K562 (cell line): ENCODE measurements around the gene PKDREJ. TPM values are rescaled to one million over a fixed set of nuclear protein-coding genes. Genes with fewer than 3 reads are reported as not detected.

ENCODE experiments used
- ATAC-seq: fragments of 200-7000 bp; cut with Tn5 transposase; 3 replicates; pipeline ENCODE4 v1.9.1; 2020; ENCODE audit warnings: moderate library complexity
- BruUV-seq: library from RNA; stranded (reverse); fragments of 400-500 nt; replicated peaks from 2 replicates; lab custom pipeline; 2021; lab: Mats Ljungman, UMichigan
- CTCF ChIA-PET: fragments of 300-600 bp; formaldehyde crosslinking; extraction: SDS; loops from one replicate; lab custom pipeline; 2021; ENCODE audit warnings: low intra/inter-chr PET ratio; lab: Yijun Ruan, JAX
- POLR2A ChIA-PET: fragments of 300-600, 350-650 bp; sonication (Branson Sonifier 250); formaldehyde crosslinking; extraction: SDS; loops from one replicate; lab custom pipeline; 2021; ENCODE audit warnings: antibody characterized with exemption, inconsistent platforms; lab: Yijun Ruan, JAX
- DNase-seq, 4 experiments: peaks; one replicate each; pipeline versions ENCODE4 v3.0.0 to v3.0.0-alpha.2; 2011 to 2018; ENCODE audit warnings: low spot score in 3 of 4, mixed read lengths in 3 of 4; ENCODE audit errors: extremely low read depth in 1 of 4
- FAIRE-seq: peaks from 2 replicates; lab custom pipeline; 2011; peaks lifted over from hg19 to GRCh38; lab: Jason Lieb, UNC
- H2AFZ ChIP-seq: 2 replicates; pipeline ENCODE4 v1.6.0; 2011; ENCODE audit warnings: low read depth, low read length, control low read depth, inconsistent platforms
- H3K27ac ChIP-seq: fragments of 200-600 bp; 3 replicates; pipeline ENCODE4 v1.8.0; 2011; ENCODE audit warnings: low read depth, mild to moderate bottlenecking, control low read depth, inconsistent platforms, low read length, moderate library complexity, mixed read lengths; ENCODE audit errors: extremely low read depth
- H3K27me3 ChIP-seq, 2 experiments: fragments of 300-600 bp in 1 of 2; 2 replicates in 1 of 2; 3 replicates in 1 of 2; pipeline versions ENCODE4 v1.6.0 to v1.8.0; 2011; ENCODE audit warnings: inconsistent platforms in 2 of 2, low read length in 2 of 2, mild to moderate bottlenecking in 1 of 2, mixed read lengths in 1 of 2, moderate library complexity in 1 of 2; ENCODE audit not compliant: control insufficient read depth in 2 of 2, insufficient read depth in 2 of 2
- H3K36me3 ChIP-seq: fragments of 300-600 bp; 3 replicates; pipeline ENCODE4 v1.8.0; 2011; ENCODE audit warnings: mild to moderate bottlenecking, low read length, inconsistent platforms; ENCODE audit not compliant: control insufficient read depth, insufficient read depth
- H3K4me1 ChIP-seq, 2 experiments: fragments of 200-600 bp in 1 of 2; replicated peaks in 1 of 2; 2 replicates in 1 of 2; 3 replicates in 1 of 2; pipeline versions ENCODE4 v1.5.1 to v1.8.0; 2011; ENCODE audit warnings: inconsistent platforms in 2 of 2, low read length in 2 of 2, mild to moderate bottlenecking in 1 of 2, mixed read lengths in 1 of 2, moderate library complexity in 1 of 2; ENCODE audit not compliant: control insufficient read depth in 2 of 2, insufficient read depth in 2 of 2
- H3K4me2 ChIP-seq: 2 replicates; pipeline ENCODE4 v1.6.1; 2011; ENCODE audit warnings: low read length, control low read depth, inconsistent platforms, mixed read lengths; ENCODE audit not compliant: insufficient read depth
- H3K4me3 ChIP-seq: fragments of 200-600 bp; sonication (generic), shearing (Covaris generic); 2 replicates; pipeline ENCODE4 v1.5.1; 2016; ENCODE audit warnings: control low read depth, inconsistent platforms
- H3K79me2 ChIP-seq: fragments of 200-600 bp; 3 replicates; pipeline ENCODE4 v1.8.0; 2011; ENCODE audit warnings: low read length, inconsistent platforms; ENCODE audit not compliant: control insufficient read depth, insufficient read depth
- H3K9ac ChIP-seq, 2 experiments: 2 replicates each; pipeline versions ENCODE4 v1.6.0 to v1.6.1; 2011; ENCODE audit warnings: low read depth in 2 of 2, low read length in 2 of 2, control low read depth in 1 of 2, inconsistent platforms in 1 of 2, mild to moderate bottlenecking in 1 of 2, mixed read lengths in 1 of 2; ENCODE audit not compliant: insufficient read depth in 1 of 2
- H3K9me1 ChIP-seq: one replicate; pipeline ENCODE4 v1.6.0; 2011; ENCODE audit warnings: inconsistent platforms, mild to moderate bottlenecking, low read length, moderate library complexity; ENCODE audit not compliant: control insufficient read depth, insufficient read depth
- H3K9me3 ChIP-seq: replicated peaks from 2 replicates; pipeline ENCODE4 v1.5.1; 2011; ENCODE audit warnings: low read depth, low read length, inconsistent platforms; ENCODE audit not compliant: control insufficient read depth, insufficient read depth
- H4K20me1 ChIP-seq: replicated peaks from 2 replicates; pipeline ENCODE4 v1.6.1; 2011; ENCODE audit warnings: low read length, inconsistent platforms, mixed read lengths; ENCODE audit not compliant: control insufficient read depth, insufficient read depth
- ATF7 ChIP-seq: fragments of 450-650 bp; IDR thresholded peaks from 2 replicates; pipeline ENCODE4 v1.7.1; 2014; ENCODE audit warnings: mild to moderate bottlenecking, moderate library complexity
- CBFA2T3 ChIP-seq: fragments of 450-650 bp; IDR thresholded peaks from 2 replicates; pipeline ENCODE4 v1.6.1; 2017
- EP300 ChIP-seq: IDR thresholded peaks from 2 replicates; pipeline ENCODE4 v1.6.1; 2012; ENCODE audit warnings: low read length, improper control_type of control experiment
- FOXA1 ChIP-seq: fragments of 450-650 bp; IDR thresholded peaks from 2 replicates; pipeline ENCODE4 v1.6.1; 2016; ENCODE audit warnings: mild to moderate bottlenecking, borderline replicate concordance
- HDAC3 ChIP-seq: fragments of 450-650 bp; IDR thresholded peaks from 2 replicates; pipeline ENCODE4 v1.6.1; 2018; ENCODE audit warnings: borderline replicate concordance, mild to moderate bottlenecking, moderate library complexity; ENCODE audit not compliant: partially characterized antibody
- HMGN3 ChIP-seq: IDR thresholded peaks from 2 replicates; pipeline ENCODE4 v1.6.1; 2011; ENCODE audit warnings: borderline replicate concordance, low read depth, mild to moderate bottlenecking, mixed read lengths, low read length; ENCODE audit not compliant: insufficient read length; ENCODE audit errors: extremely low read depth
- IRF2 ChIP-seq: sonication (generic); formaldehyde crosslinking; IDR thresholded peaks from 2 replicates; pipeline ENCODE4 v1.8.1; 2022; ENCODE audit warnings: mild to moderate bottlenecking, missing genetic modification reagents
- KAT8 ChIP-seq: fragments of 450-650 bp; IDR thresholded peaks from 2 replicates; pipeline ENCODE4 v1.6.1; 2016; ENCODE audit warnings: low read depth, mild to moderate bottlenecking
- MAZ ChIP-seq, 2 experiments: fragments of 450-650 bp in 1 of 2; sonication (generic) in 1 of 2; formaldehyde crosslinking; IDR thresholded peaks in 1 of 2; conservative IDR thresholded peaks in 1 of 2; 2 replicates each; pipeline versions ENCODE4 v1.4.0 to v1.5.0; 2020; ENCODE audit warnings: mild to moderate bottlenecking in 1 of 2, missing genetic modification reagents in 1 of 2
- MEIS2 ChIP-seq: fragments of 450-650 bp; IDR thresholded peaks from 2 replicates; pipeline ENCODE4 v1.6.1; 2014; ENCODE audit warnings: mild to moderate bottlenecking; ENCODE audit not compliant: partially characterized antibody
- MYNN ChIP-seq, 2 experiments: sonication (generic); formaldehyde crosslinking in 1 of 2; IDR thresholded peaks; 2 replicates each; pipeline versions ENCODE4 v1.5.0 to v1.6.1; 2016 to 2020; ENCODE audit warnings: antibody characterized with exemption in 1 of 2, missing genetic modification reagents in 1 of 2
- NCOR1 ChIP-seq: fragments of 450-650 bp; IDR thresholded peaks from 2 replicates; pipeline ENCODE4 v1.6.1; 2016; ENCODE audit warnings: mild to moderate bottlenecking, moderate library complexity
- TAL1 ChIP-seq: fragments of 450-650 bp; IDR thresholded peaks from 2 replicates; pipeline ENCODE4 v1.6.1; 2016; ENCODE audit warnings: mild to moderate bottlenecking
- TCF3 ChIP-seq: sonication (generic); formaldehyde crosslinking; IDR thresholded peaks from 2 replicates; pipeline ENCODE4 v1.4.0; 2020; ENCODE audit warnings: mild to moderate bottlenecking, missing genetic modification reagents
- TEAD4 ChIP-seq, 2 experiments: sonication (generic) in 1 of 2; formaldehyde crosslinking in 1 of 2; IDR thresholded peaks; 2 replicates each; pipeline versions ENCODE4 v1.6.1 to v1.8.0; 2012 to 2022; ENCODE audit warnings: borderline replicate concordance in 1 of 2, inconsistent platforms in 1 of 2, low read length in 1 of 2, mild to moderate bottlenecking in 1 of 2, missing genetic modification reagents in 1 of 2
- WHSC1 ChIP-seq: IDR thresholded peaks from one replicate; pipeline ENCODE4 v1.6.1; 2012; ENCODE audit warnings: low read length, control low read depth, inconsistent platforms
- WGBS: fragments of 100-300 bp; shearing (Covaris generic); methylation state at CpG from one replicate; pipeline ENCODE4 v1.1.6; 2016; ENCODE audit warnings: low coverage, mixed read lengths; ENCODE audit not compliant: insufficient coverage; ENCODE audit errors: missing lambda C conversion rate; 5-methylcytosine and 5-hydroxymethylcytosine counted together
- in situ Hi-C: fragments of 300-500 bp; cut with MboI; formaldehyde crosslinking; loops from 4 replicates; pipeline ENCODE4 v1.15.0; 2018; ENCODE audit warnings: inconsistent platforms, mixed read lengths
- intact Hi-C: fragments of 100-400 bp; cut with micrococcal nuclease; formaldehyde crosslinking; loops from 2 replicates; pipeline ENCODE4 v1.14.2; 2022
- polyA plus RNA-seq, 8 experiments: library from polyadenylated mRNA; depleted of rRNA in 4 of 8; stranded (reverse) in 5 of 8; unstranded in 3 of 8; fragments of >200 nt; fragmentation: Nextera tagmentation in 2 of 8; fragmentation: Illumina TruSeq in 1 of 8; extraction: Ambion mirVana in 2 of 8; extraction: Trizol in 1 of 8; gene quantifications; 2 replicates each; pipeline versions ENCODE4 v1.2.1 to v1.2.3, GENCODE V29; 2011 to 2014; ENCODE audit warnings: inconsistent platforms in 1 of 8, missing spikeins in 1 of 8
- total RNA-seq, 7 experiments: library from RNA; depleted of rRNA in 6 of 7; stranded (reverse); fragments of >200 nt in 6 of 7; fragmentation: Illumina TruSeq in 2 of 7; extraction: Trizol in 2 of 7; gene quantifications; 2 replicates each; pipeline versions ENCODE4 v1.2.1 to v1.2.3, GENCODE V29; 2011 to 2021; ENCODE audit warnings: low replicate concordance in 1 of 7
- TF ChIP-seq, protein P1 (sequence below): fragments of 450-650 bp; formaldehyde crosslinking; IDR thresholded peaks from 2 replicates; pipeline ENCODE4 v1.4.0; 2022; ENCODE audit warnings: missing genetic modification characterization
- TF ChIP-seq, protein P2 (sequence below): fragments of 450-650 bp; formaldehyde crosslinking; IDR thresholded peaks from 2 replicates; pipeline ENCODE4 v1.4.0; 2020; ENCODE audit warnings: mild to moderate bottlenecking, moderate library complexity

PKDREJ gene
- total and polyA plus RNA-seq, 9 of the 15 experiments (the other 6 are each of a cell fraction or from before 2014, with no cell fraction given) = 0.03 TPM; not detected in 8

GRCh38 chr22:46242076-46242475 is 21.1 kb downstream of the PKDREJ start (continued):
- TF ChIP-seq CBFA2T3 (no peak), MEIS2 (no peak), KAT8 (no peak)
- TF ChIP-seq, protein P1, sequence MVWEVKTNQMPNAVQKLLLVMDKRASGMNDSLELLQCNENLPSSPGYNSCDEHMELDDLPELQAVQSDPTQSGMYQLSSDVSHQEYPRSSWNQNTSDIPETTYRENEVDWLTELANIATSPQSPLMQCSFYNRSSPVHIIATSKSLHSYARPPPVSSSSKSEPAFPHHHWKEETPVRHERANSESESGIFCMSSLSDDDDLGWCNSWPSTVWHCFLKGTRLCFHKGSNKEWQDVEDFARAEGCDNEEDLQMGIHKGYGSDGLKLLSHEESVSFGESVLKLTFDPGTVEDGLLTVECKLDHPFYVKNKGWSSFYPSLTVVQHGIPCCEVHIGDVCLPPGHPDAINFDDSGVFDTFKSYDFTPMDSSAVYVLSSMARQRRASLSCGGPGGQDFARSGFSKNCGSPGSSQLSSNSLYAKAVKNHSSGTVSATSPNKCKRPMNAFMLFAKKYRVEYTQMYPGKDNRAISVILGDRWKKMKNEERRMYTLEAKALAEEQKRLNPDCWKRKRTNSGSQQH = no peak

- CTCF ChIA-PET = no interaction called here
- BruUV-seq = no TSS peak
- in situ Hi-C loops = loop anchor here (10.0 kb wide), 1 partner anchor 97 kb away; no protein-coding TSS in a partner anchor
- no peak for TF ChIP-seq MAZ (CRISPR knock-in tag; conservative IDR thresholded peaks at IDR 0.05 in 1 of 2, IDR thresholded peaks at IDR 0.05 in 1 of 2)
- TF ChIP-seq WHSC1 = no peak
- TF ChIP-seq TAL1 = peak; percentile 68
- no peak for TF ChIP-seq HDAC3
- peak; percentile 27; the same call in 1 of the 2 replicates for TF ChIP-seq MYNN (IDR thresholded peaks at IDR 0.05)
- TF ChIP-seq MYNN (CRISPR knock-in tag; IDR thresholded peaks at IDR 0.05) = no peak
- TF ChIP-seq, protein P2, sequence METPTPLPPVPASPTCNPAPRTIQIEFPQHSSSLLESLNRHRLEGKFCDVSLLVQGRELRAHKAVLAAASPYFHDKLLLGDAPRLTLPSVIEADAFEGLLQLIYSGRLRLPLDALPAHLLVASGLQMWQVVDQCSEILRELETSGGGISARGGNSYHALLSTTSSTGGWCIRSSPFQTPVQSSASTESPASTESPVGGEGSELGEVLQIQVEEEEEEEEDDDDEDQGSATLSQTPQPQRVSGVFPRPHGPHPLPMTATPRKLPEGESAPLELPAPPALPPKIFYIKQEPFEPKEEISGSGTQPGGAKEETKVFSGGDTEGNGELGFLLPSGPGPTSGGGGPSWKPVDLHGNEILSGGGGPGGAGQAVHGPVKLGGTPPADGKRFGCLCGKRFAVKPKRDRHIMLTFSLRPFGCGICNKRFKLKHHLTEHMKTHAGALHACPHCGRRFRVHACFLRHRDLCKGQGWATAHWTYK (CRISPR knock-in tag) = 0 out of 2 replicates have a peak, but pooled peaks have one; percentile 46
- TF ChIP-seq ATF7 = 0 out of 2 replicates have a peak, but pooled peaks have one; percentile 11
- no peak for TF ChIP-seq IRF2 (CRISPR knock-in tag)
- TF ChIP-seq TEAD4 (IDR thresholded peaks at IDR 0.05; ENCODE audit: low read length) = peak; percentile 63
- TF ChIP-seq TEAD4 (CRISPR knock-in tag; IDR thresholded peaks at IDR 0.05; ENCODE audit: borderline replicate concordance) = no peak
- peak; percentile 82 for TF ChIP-seq TCF3 (CRISPR knock-in tag)
- no peak for TF ChIP-seq HMGN3
- TF ChIP-seq FOXA1 = no peak
- peak; percentile 20; the same call in 1 of the 2 replicates for TF ChIP-seq EP300
- peak; percentile 57; the same call in 1 of the 2 replicates for TF ChIP-seq NCOR1
These were observed 21.6 kb downstream of the PKDREJ start for GRCh38 chr22:46241396-46242007.

More at GRCh38 chr22:46241396-46242007, 21.6 kb downstream of the PKDREJ start:
- Histone ChIP-seq H3K9ac (peak overlapping the region in 1 of 2 experiments; percentile 23; a peak in 1 of 4 replicates), H3K27me3 (no peaks in the 10 kb centered on the region), H3K4me3 (no peak overlapping the region), H4K20me1 (no peaks in the 10 kb centered on the region), H3K79me2 (no peaks in the 10 kb centered on the region), H3K36me3 (peaks cover 5% of the 10 kb centered on the region; the same call in 1 of the 3 replicates), H3K27ac (0 out of 3 replicates have a peak overlapping the region, but pooled peaks have one; percentile 8), H3K4me2 (no peak overlapping the region; the same call in 1 of the 2 replicates), H3K4me1 (peaks cover 21 to 40% of the 10 kb centered on the region in 2 experiments; a peak in 4 of 5 replicates), H2AFZ (0 out of 2 replicates have a peak overlapping the region, but pooled peaks have one; percentile 9), H3K9me3 (no peaks in the 10 kb centered on the region), H3K9me1 (no peaks in the 10 kb centered on the region)
- DNase-seq (peak; percentile 16 to 52 (median 32)), ATAC-seq (peak; percentile 49; the same call in 1 of the 3 replicates), FAIRE-seq (peak; percentile 61)
- 7% methylated on average over 5 of the region's 5 CpGs for WGBS
- intact Hi-C loops = loop anchor here (10.0 kb wide), 1 partner anchor 87 kb away; the partner anchor contains the start of gene PPARA
- POLR2A ChIA-PET = interaction anchor here (0.9 to 1.7 kb wide), 2 partner anchors 9 to 14 kb away, joined by 3 to 5 read pairs; partner anchors contain the start of gene CDPF1
